Ectodermal cell (in vitro differentiated cells): ENCODE measurements around the gene DHX32.
A peak's percentile ranks its signal among the peaks of the same experiment; 100 is the strongest.
"Not testable (repeated sequence)": the region's sequence is repeated elsewhere in the genome, so short reads cannot be mapped to it uniquely, and the experiment has no call there.

Experiments used
- H3K27ac ChIP-seq: 2 replicates; pipeline ENCODE4 v1.7.0; 2013; ENCODE audit warnings: mild to moderate bottlenecking, low read depth, low read length; ENCODE audit not compliant: insufficient read depth, poor library complexity, severe bottlenecking
- H3K27me3 ChIP-seq: 2 replicates; pipeline ENCODE4 v1.7.0; 2013; ENCODE audit warnings: mild to moderate bottlenecking, low read length; ENCODE audit not compliant: insufficient read depth, control insufficient read depth, poor library complexity, severe bottlenecking
- H3K36me3 ChIP-seq: one replicate; pipeline ENCODE4 v1.7.0; 2013; ENCODE audit warnings: low read length; ENCODE audit not compliant: control insufficient read depth, insufficient read depth
- H3K4me1 ChIP-seq: one replicate; pipeline ENCODE4 v1.7.0; 2013; ENCODE audit warnings: low read length; ENCODE audit not compliant: control insufficient read depth, insufficient read depth
- H3K4me3 ChIP-seq: 2 replicates; pipeline ENCODE4 v1.7.0; 2013; ENCODE audit warnings: low read depth, low read length, control low read depth; ENCODE audit not compliant: insufficient read depth
- H3K9me3 ChIP-seq: 2 replicates; pipeline ENCODE4 v1.7.0; 2013; ENCODE audit warnings: mild to moderate bottlenecking, low read length, moderate library complexity; ENCODE audit not compliant: control insufficient read depth
- WGBS, 2 experiments: methylation state at CpG; one replicate each; pipeline ENCODE4 v1.1.7; 2013; ENCODE audit warnings: missing lambda C conversion rate in 2 of 2; 5-methylcytosine and 5-hydroxymethylcytosine counted together

The DHX32 gene

GRCh38 chr10:125895130-125896087 lies 14.3 kb upstream of the DHX32 start:
- WGBS, 2 experiments = 29 to 31% methylated on average over 50 of the region's 50 CpGs
- H3K9me3 ChIP-seq, H3K36me3 ChIP-seq, H3K4me1 ChIP-seq, H3K27me3 ChIP-seq: not testable (repeated sequence)
- Histone ChIP-seq H3K27ac (peak overlapping the region; percentile 50), H3K4me3 (peak overlapping the region; percentile 52)

- not testable (repeated sequence) for H3K4me1 ChIP-seq, H3K9me3 ChIP-seq, H3K27me3 ChIP-seq, H3K36me3 ChIP-seq, H3K4me3 ChIP-seq, H3K27ac ChIP-seq
- WGBS, 2 experiments = 70 to 73% methylated on average over 2 to 3 of the region's 3 CpGs
These were observed 13.1 kb upstream of the DHX32 start for GRCh38 chr10:125894176-125894575.

GRCh38 chr10:125892402-125892801 lies 11.3 kb upstream of the DHX32 start:
- 92 to 93% methylated on average over 5 of the region's 5 CpGs for WGBS, 2 experiments
- H3K4me3 ChIP-seq = not testable (repeated sequence)

GRCh38 chr10:125889441-125889840 lies 8.3 kb upstream of the DHX32 start:
- not testable (repeated sequence) for H3K9me3 ChIP-seq, H3K27ac ChIP-seq, H3K27me3 ChIP-seq, H3K4me1 ChIP-seq, H3K4me3 ChIP-seq, H3K36me3 ChIP-seq
- WGBS, 2 experiments = 92 to 100% methylated on average over 2 to 4 of the region's 4 CpGs

More at GRCh38 chr10:125892402-125892801, 11.3 kb upstream of the DHX32 start:
- H3K4me1 ChIP-seq, H3K36me3 ChIP-seq, H3K27me3 ChIP-seq, H3K27ac ChIP-seq, H3K9me3 ChIP-seq: not testable (repeated sequence)

GRCh38 chr10:125886914-125887512 lies 5.9 kb upstream of the DHX32 start:
- Histone ChIP-seq H3K27me3 (no peaks in the 10 kb centered on the region), H3K27ac (no peak overlapping the region), H3K4me3 (no peak overlapping the region), H3K36me3 (no peaks in the 10 kb centered on the region), H3K4me1 (peaks cover 5% of the 10 kb centered on the region), H3K9me3 (peaks cover 2% of the 10 kb centered on the region)
- 76 to 91% methylated on average over 2 to 3 of the region's 3 CpGs for WGBS, 2 experiments

- no peaks in the 10 kb centered on the region for H3K27me3 ChIP-seq
- no peak overlapping the region for H3K27ac ChIP-seq
- H3K4me3 ChIP-seq = no peak overlapping the region
- 94 to 98% methylated on average over 3 of the region's 3 CpGs for WGBS, 2 experiments
- H3K4me1 ChIP-seq = peaks cover 22% of the 10 kb centered on the region
- H3K36me3 ChIP-seq = peaks cover 3% of the 10 kb centered on the region
- H3K9me3 ChIP-seq = peaks cover 2% of the 10 kb centered on the region
These were observed 2.1 kb upstream of the DHX32 start for GRCh38 chr10:125883211-125883610.

- Histone ChIP-seq H3K4me1 (peaks cover 22% of the 10 kb centered on the region), H3K27me3 (no peaks in the 10 kb centered on the region), H3K36me3 (peaks cover 9% of the 10 kb centered on the region), H3K9me3 (peaks cover 2% of the 10 kb centered on the region), H3K27ac (no peak overlapping the region), H3K4me3 (no peak overlapping the region)
- 86% methylated on average over 1 of the region's 1 CpG; no CpG with 5 or more reads in 1 of the 2 experiments for WGBS, 2 experiments
These were observed 1.5 kb upstream of the DHX32 start for GRCh38 chr10:125882596-125882995.

- peaks cover 22% of the 10 kb centered on the region for H3K4me1 ChIP-seq
- H3K9me3 ChIP-seq = peaks cover 7% of the 10 kb centered on the region
- H3K27ac ChIP-seq = peak overlapping the region; percentile 94
- WGBS, 2 experiments = 12 to 17% methylated on average over 5 to 6 of the region's 6 CpGs
- H3K27me3 ChIP-seq = no peaks in the 10 kb centered on the region
- H3K36me3 ChIP-seq = peaks cover 27% of the 10 kb centered on the region
- peak overlapping the region; percentile 17 for H3K4me3 ChIP-seq
These were observed 373 bp downstream of the DHX32 start for GRCh38 chr10:125880719-125881118.

GRCh38 chr10:125878957-125879835 lies 1.9 kb downstream of the DHX32 start:
- Histone ChIP-seq H3K27ac (no peak overlapping the region), H3K4me3 (no peak overlapping the region), H3K9me3 (peaks cover 8% of the 10 kb centered on the region), H3K4me1 (peaks cover 22% of the 10 kb centered on the region), H3K36me3 (peaks cover 35% of the 10 kb centered on the region), H3K27me3 (no peaks in the 10 kb centered on the region)
- 80 to 84% methylated on average over 11 of the region's 11 CpGs for WGBS, 2 experiments

- Histone ChIP-seq H3K4me1 (no peaks in the 10 kb centered on the region), H3K4me3 (no peak overlapping the region), H3K9me3 (peaks cover 5% of the 10 kb centered on the region), H3K27ac (no peak overlapping the region), H3K36me3 (peaks cover 19% of the 10 kb centered on the region), H3K27me3 (no peaks in the 10 kb centered on the region)
- WGBS, 2 experiments = 94 to 99% methylated on average over 4 of the region's 4 CpGs
These were observed 9.8 kb downstream of the DHX32 start for GRCh38 chr10:125871338-125871737.
